Endodermal cell (in vitro differentiated cells): Measurements from ENCODE around the gene ATP5PO. TPM values are rescaled to one million over a fixed set of nuclear protein-coding genes. Genes with fewer than 3 reads are reported as not detected.

Experiments used
- DNase-seq: peaks from one replicate; pipeline ENCODE4 v3.0.0-alpha.2; 2017
- H3K27ac ChIP-seq: 2 replicates; pipeline ENCODE4 v1.5.1; 2013; ENCODE audit warnings: mild to moderate bottlenecking, low read depth, low read length, moderate library complexity
- H3K27me3 ChIP-seq: 2 replicates; pipeline ENCODE4 v1.6.1; 2013; ENCODE audit warnings: mild to moderate bottlenecking, low read length, moderate library complexity; ENCODE audit not compliant: insufficient read depth, control insufficient read depth, poor library complexity, severe bottlenecking
- H3K36me3 ChIP-seq: 2 replicates; pipeline ENCODE4 v1.7.0; 2013; ENCODE audit warnings: mild to moderate bottlenecking, low read length, moderate library complexity; ENCODE audit not compliant: control insufficient read depth, insufficient read depth
- H3K4me1 ChIP-seq: one replicate; pipeline ENCODE4 v1.7.0; 2013; ENCODE audit warnings: low read length; ENCODE audit not compliant: control insufficient read depth, insufficient read depth
- H3K4me3 ChIP-seq: 2 replicates; pipeline ENCODE4 v1.5.1; 2013; ENCODE audit warnings: mild to moderate bottlenecking, low read length, moderate library complexity
- H3K9ac ChIP-seq: 2 replicates; pipeline ENCODE4 v1.6.1; 2013; ENCODE audit warnings: mild to moderate bottlenecking, low read length, moderate library complexity; ENCODE audit not compliant: poor library complexity, severe bottlenecking; ENCODE audit errors: extremely low read depth
- H3K9me3 ChIP-seq: 2 replicates; pipeline ENCODE4 v1.6.1; 2013; ENCODE audit warnings: mild to moderate bottlenecking, low read length, moderate library complexity; ENCODE audit not compliant: control insufficient read depth
- H3K27ac Mint-ChIP-seq: 2 replicates; pipeline ENCODE4 v1.8.0; 2020; ENCODE audit warnings: mixed read lengths
- H3K27me3 Mint-ChIP-seq: 2 replicates; pipeline ENCODE4 v1.8.0; 2021; ENCODE audit warnings: mild to moderate bottlenecking, mixed read lengths; ENCODE audit not compliant: insufficient read depth
- H3K36me3 Mint-ChIP-seq: 2 replicates; pipeline ENCODE4 v1.8.0; 2020; ENCODE audit warnings: low read depth, mixed read lengths
- H3K4me1 Mint-ChIP-seq: 2 replicates; pipeline ENCODE4 v1.8.0; 2020; ENCODE audit warnings: mixed read lengths
- H3K4me3 Mint-ChIP-seq: 2 replicates; pipeline ENCODE4 v1.8.0; 2020; ENCODE audit warnings: mild to moderate bottlenecking, moderate library complexity, mixed read lengths
- H3K9me3 Mint-ChIP-seq: 2 replicates; pipeline ENCODE4 v1.8.0; 2020; ENCODE audit warnings: mild to moderate bottlenecking, mixed read lengths
- WGBS, 2 experiments: methylation state at CpG; one replicate each; pipeline versions ENCODE4 v1.1.5 to v1.1.7; 2013; ENCODE audit warnings: missing lambda C conversion rate in 2 of 2, mixed read lengths in 1 of 2; ENCODE audit not compliant: insufficient coverage in 1 of 2, insufficient read length in 1 of 2; 5-methylcytosine and 5-hydroxymethylcytosine counted together
- total RNA-seq, 2 donors: library from RNA; stranded (reverse); fragmentation: NEBNext Ultra II Directional in 1 of 2; extraction: Animal tissue kit (Norgen Biotek cat#: 25700) in 1 of 2; gene quantifications; 2 replicates in 1 of 2; 3 replicates in 1 of 2; pipeline ENCODE4 v1.2.1, GENCODE V29; 2021
- TF ChIP-seq, protein P1 (sequence below): fragments of 200-600 bp; sonication (generic); conservative IDR thresholded peaks from 2 replicates; pipeline ENCODE4 v1.5.0; 2021; ENCODE audit warnings: antibody characterized with exemption, mild to moderate bottlenecking

Gene ATP5PO
- total RNA-seq, 2 donors from 2014 or later: 223 to 252 TPM

DNA sequence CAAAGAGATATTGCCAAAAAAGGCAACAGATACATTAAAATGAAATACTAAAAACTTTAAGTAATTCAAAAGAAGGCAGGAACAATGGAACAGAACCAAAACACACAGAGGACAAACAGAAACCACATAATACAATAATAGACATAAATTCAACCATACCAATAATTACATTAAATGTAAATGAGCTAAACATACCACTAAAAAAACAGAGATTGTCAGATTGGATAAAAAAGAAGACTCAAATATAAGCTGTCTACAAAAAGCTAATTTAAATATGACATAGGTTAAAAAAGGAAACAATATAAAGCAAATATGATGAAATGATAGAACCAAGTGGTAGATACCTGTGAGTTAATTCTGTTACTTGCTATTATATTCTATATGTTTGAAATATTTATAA lies 44.1 kb upstream of the ATP5PO start:
- Histone ChIP-seq H3K9ac (no peak overlapping the region), H3K4me3 (no peak overlapping the region), H3K27me3 (no peaks in the 10 kb centered on the region), H3K9me3 (peaks cover 19% of the 10 kb centered on the region), H3K27ac (no peak overlapping the region), H3K4me1 (no peaks in the 10 kb centered on the region), H3K36me3 (no peaks in the 10 kb centered on the region)
- DNase-seq: no peak
- H3K36me3 Mint-ChIP-seq: peaks cover 29% of the 10 kb centered on the region
- no peaks in the 10 kb centered on the region for H3K27me3 Mint-ChIP-seq
- TF ChIP-seq, protein P1, sequence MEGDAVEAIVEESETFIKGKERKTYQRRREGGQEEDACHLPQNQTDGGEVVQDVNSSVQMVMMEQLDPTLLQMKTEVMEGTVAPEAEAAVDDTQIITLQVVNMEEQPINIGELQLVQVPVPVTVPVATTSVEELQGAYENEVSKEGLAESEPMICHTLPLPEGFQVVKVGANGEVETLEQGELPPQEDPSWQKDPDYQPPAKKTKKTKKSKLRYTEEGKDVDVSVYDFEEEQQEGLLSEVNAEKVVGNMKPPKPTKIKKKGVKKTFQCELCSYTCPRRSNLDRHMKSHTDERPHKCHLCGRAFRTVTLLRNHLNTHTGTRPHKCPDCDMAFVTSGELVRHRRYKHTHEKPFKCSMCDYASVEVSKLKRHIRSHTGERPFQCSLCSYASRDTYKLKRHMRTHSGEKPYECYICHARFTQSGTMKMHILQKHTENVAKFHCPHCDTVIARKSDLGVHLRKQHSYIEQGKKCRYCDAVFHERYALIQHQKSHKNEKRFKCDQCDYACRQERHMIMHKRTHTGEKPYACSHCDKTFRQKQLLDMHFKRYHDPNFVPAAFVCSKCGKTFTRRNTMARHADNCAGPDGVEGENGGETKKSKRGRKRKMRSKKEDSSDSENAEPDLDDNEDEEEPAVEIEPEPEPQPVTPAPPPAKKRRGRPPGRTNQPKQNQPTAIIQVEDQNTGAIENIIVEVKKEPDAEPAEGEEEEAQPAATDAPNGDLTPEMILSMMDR: no peak
- peaks cover 28% of the 10 kb centered on the region for H3K9me3 Mint-ChIP-seq
- no peak overlapping the region for H3K27ac Mint-ChIP-seq
- H3K4me1 Mint-ChIP-seq: no peaks in the 10 kb centered on the region
- H3K4me3 Mint-ChIP-seq: no peak overlapping the region

- Mint-ChIP-seq H3K36me3 (peaks cover 6% of the 10 kb centered on the region), H3K4me3 (no peak overlapping the region), H3K27ac (no peak overlapping the region), H3K4me1 (no peaks in the 10 kb centered on the region), H3K27me3 (no peaks in the 10 kb centered on the region), H3K9me3 (peaks cover 10% of the 10 kb centered on the region)
- H3K9ac ChIP-seq: no peak overlapping the region
- DNase-seq: no peak
- no peaks in the 10 kb centered on the region for H3K36me3 ChIP-seq
- peaks cover 6% of the 10 kb centered on the region for H3K9me3 ChIP-seq
- no peaks in the 10 kb centered on the region for H3K4me1 ChIP-seq
- TF ChIP-seq, protein P1: no peak
- no peaks in the 10 kb centered on the region for H3K27me3 ChIP-seq
- H3K4me3 ChIP-seq: no peak overlapping the region
- 100% methylated on average over 2 of the region's 2 CpGs; no CpG with 5 or more reads in 1 of the 2 experiments for WGBS, 2 experiments
- no peak overlapping the region for H3K27ac ChIP-seq
Measured at GRCh38 chr21:33954395-33954794, 38.8 kb upstream of the ATP5PO start.

- H3K4me3 ChIP-seq: no peak overlapping the region
- WGBS, 2 experiments: 97 to 100% methylated on average over 3 to 8 of the region's 8 CpGs
Measured at GRCh38 chr21:33951276-33952178, 35.9 kb upstream of the ATP5PO start.

More at GRCh38 chr21:33951276-33952178, 35.9 kb upstream of the ATP5PO start:
- Mint-ChIP-seq H3K27ac (no peak overlapping the region), H3K27me3 (no peaks in the 10 kb centered on the region), H3K9me3 (no peaks in the 10 kb centered on the region), H3K36me3 (peaks cover 2% of the 10 kb centered on the region), H3K4me3 (no peak overlapping the region), H3K4me1 (peaks cover 19% of the 10 kb centered on the region)
- Histone ChIP-seq H3K9ac (no peak overlapping the region), H3K27me3 (no peaks in the 10 kb centered on the region), H3K36me3 (no peaks in the 10 kb centered on the region), H3K9me3 (no peaks in the 10 kb centered on the region), H3K4me1 (peaks cover 9% of the 10 kb centered on the region), H3K27ac (no peak overlapping the region)
- TF ChIP-seq, protein P1: no peak
- DNase-seq: no peak
